Measurements from ENCODE around the gene CREB3L2. TPM values are rescaled to one million over a fixed set of nuclear protein-coding genes. Genes with fewer than 3 reads are reported as not detected.

CREB3L2 gene
- total and polyA plus RNA-seq, 2 donors (not counting 1 experiment from before 2014, with no cell fraction given), result 13.8 to 25.1 TPM

DNA sequence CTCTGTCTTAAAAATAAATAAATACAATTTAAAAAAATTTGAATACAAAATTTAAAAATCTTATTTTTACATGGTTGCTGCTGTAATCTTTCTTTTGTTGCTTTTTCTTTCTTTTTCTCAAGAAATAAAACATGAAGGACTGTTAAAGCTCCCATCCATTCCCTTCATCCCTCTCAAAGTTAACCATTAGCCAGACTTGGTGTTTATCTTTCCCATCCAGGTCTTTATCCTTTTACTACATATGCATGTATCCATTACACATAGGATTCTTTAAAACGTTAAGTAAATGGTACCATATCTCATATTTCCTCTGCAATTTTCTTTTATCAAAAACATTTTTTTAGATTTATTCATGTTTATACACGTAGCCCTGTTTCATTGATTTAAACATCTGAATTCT, 70.1 kb downstream of the CREB3L2 start:
- H4K20me1 ChIP-seq (ENCODE audit: control insufficient read depth, insufficient read depth, low read length, poor library complexity, severe bottlenecking), result peaks cover 6% of the 10 kb centered on the region
- H3K79me2 ChIP-seq (ENCODE audit: control insufficient read depth, insufficient read depth, low read length), result peaks cover 78% of the 10 kb centered on the region
- no peaks in the 10 kb centered on the region for H3K9me3 ChIP-seq (ENCODE audit: control extremely low read depth in 1 of 3, control insufficient read depth in 2 of 3, insufficient read depth in 1 of 3, low read length in 2 of 3)
- H2AFZ ChIP-seq (ENCODE audit: insufficient read depth, low read depth, low read length, poor library complexity, severe bottlenecking), result no peak overlapping the region
- ATAC-seq (ENCODE audit: low read depth) (no peak), DNase-seq (no peak)
- peaks cover 28 to 30% of the 10 kb centered on the region in 2 donors for H3K4me1 ChIP-seq (ENCODE audit: control insufficient read depth in 2 of 2, insufficient read depth in 2 of 2, low read length in 2 of 2)
- CTCF ChIA-PET, result interaction anchor here (1.8 kb wide), 1 partner anchor 28 kb away, joined by 4 read pairs; no protein-coding TSS in a partner anchor
- no CpG with 5 or more reads among the region's 2 CpGs for WGBS (ENCODE audit: insufficient coverage)
- no peak overlapping the region for H3K4me2 ChIP-seq (replicated peaks; ENCODE audit: low read depth, low read length, poor library complexity, severe bottlenecking)
- no peak for TF ChIP-seq EZH2 (IDR thresholded peaks at IDR 0.05; ENCODE audit: borderline replicate concordance, insufficient read depth, low read depth, low read length, poor library complexity, severe bottlenecking)
- TF ChIP-seq, protein P1, sequence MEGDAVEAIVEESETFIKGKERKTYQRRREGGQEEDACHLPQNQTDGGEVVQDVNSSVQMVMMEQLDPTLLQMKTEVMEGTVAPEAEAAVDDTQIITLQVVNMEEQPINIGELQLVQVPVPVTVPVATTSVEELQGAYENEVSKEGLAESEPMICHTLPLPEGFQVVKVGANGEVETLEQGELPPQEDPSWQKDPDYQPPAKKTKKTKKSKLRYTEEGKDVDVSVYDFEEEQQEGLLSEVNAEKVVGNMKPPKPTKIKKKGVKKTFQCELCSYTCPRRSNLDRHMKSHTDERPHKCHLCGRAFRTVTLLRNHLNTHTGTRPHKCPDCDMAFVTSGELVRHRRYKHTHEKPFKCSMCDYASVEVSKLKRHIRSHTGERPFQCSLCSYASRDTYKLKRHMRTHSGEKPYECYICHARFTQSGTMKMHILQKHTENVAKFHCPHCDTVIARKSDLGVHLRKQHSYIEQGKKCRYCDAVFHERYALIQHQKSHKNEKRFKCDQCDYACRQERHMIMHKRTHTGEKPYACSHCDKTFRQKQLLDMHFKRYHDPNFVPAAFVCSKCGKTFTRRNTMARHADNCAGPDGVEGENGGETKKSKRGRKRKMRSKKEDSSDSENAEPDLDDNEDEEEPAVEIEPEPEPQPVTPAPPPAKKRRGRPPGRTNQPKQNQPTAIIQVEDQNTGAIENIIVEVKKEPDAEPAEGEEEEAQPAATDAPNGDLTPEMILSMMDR (IDR thresholded peaks at IDR 0.05), result no peak
- H3K27ac ChIP-seq (ENCODE audit: low read length in 2 of 2), result no peak overlapping the region
- Mint-ChIP-seq H3K4me1 (peaks cover 36% of the 10 kb centered on the region), H3K27me3 (no peaks in the 10 kb centered on the region), H3K9me3 (ENCODE audit: insufficient read depth) (no peaks in the 10 kb centered on the region), H3K27ac (no peak overlapping the region), H3K4me3 (no peak overlapping the region)
- no peak overlapping the region for H3K9ac ChIP-seq (ENCODE audit: low read length)
- POLR2A ChIA-PET, result no interaction called here
- intact Hi-C loops (cut with micrococcal nuclease), result no loop called here
- no peaks in the 10 kb centered on the region for H3K27me3 ChIP-seq (replicated peaks in 1 of 4; ENCODE audit: control extremely low read depth in 1 of 4, control insufficient read depth in 3 of 4, insufficient read depth in 4 of 4, low read length in 3 of 4)
- peaks cover 0 to 6% of the 10 kb centered on the region in 2 experiments for H3K36me3 ChIP-seq (replicated peaks in 1 of 2; ENCODE audit: control extremely low read depth in 1 of 2, control insufficient read depth in 1 of 2, extremely low read depth in 1 of 2, insufficient read depth in 2 of 2, low read length in 1 of 2)
- no peak overlapping the region for H3K4me3 ChIP-seq (ENCODE audit: control extremely low read depth in 1 of 5, extremely low read depth in 1 of 5, insufficient read depth in 1 of 5, low read depth in 2 of 5, low read length in 4 of 5)

DNA sequence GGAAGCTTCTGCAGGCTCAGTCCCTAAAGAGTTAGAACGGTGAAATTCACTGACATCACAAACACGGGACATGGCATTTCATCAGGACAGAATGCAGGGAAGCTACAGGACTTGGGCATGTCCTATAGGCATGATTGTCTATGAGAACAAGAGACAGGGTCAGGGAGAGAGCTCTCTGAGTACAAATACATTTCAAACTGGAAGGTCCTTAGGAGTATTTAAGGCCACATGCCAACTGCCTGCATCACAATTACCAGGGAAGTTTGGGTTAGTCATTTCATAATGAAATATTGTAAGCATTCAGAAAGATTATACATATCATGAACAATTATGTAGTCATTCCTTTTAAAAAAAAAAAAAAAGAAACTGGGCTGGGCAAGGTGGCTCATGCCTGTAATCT, 71.3 kb downstream of the CREB3L2 start:
- TF ChIP-seq, protein P1 (IDR thresholded peaks at IDR 0.05), result no peak
- no peak for TF ChIP-seq EZH2 (IDR thresholded peaks at IDR 0.05; ENCODE audit: borderline replicate concordance, insufficient read depth, low read depth, low read length, poor library complexity, severe bottlenecking)
- no peak overlapping the region for H3K27ac Mint-ChIP-seq
- peaks cover 27% of the 10 kb centered on the region for H3K4me1 Mint-ChIP-seq
- 73% methylated on average over 2 of the region's 2 CpGs for WGBS (ENCODE audit: insufficient coverage)
- H3K9ac ChIP-seq (ENCODE audit: low read length), result no peak overlapping the region
- no peak for ATAC-seq (ENCODE audit: low read depth)
- CTCF ChIA-PET, result interaction anchor here (0.6 to 1.8 kb wide), 2 partner anchors 26 to 27 kb away, joined by 3 to 4 read pairs; no protein-coding TSS in a partner anchor
- H3K9me3 ChIP-seq (ENCODE audit: control extremely low read depth in 1 of 3, control insufficient read depth in 2 of 3, insufficient read depth in 1 of 3, low read length in 2 of 3), result peaks cover 0 to 3% (median 0%) of the 10 kb centered on the region in 3 donors
- no peak overlapping the region for H3K4me3 Mint-ChIP-seq
- DNase-seq, result no peak
- no peaks in the 10 kb centered on the region for H3K9me3 Mint-ChIP-seq (ENCODE audit: insufficient read depth)
- H3K27ac ChIP-seq (ENCODE audit: low read length in 2 of 2), result no peak overlapping the region
- no peak overlapping the region for H3K4me2 ChIP-seq (replicated peaks; ENCODE audit: low read depth, low read length, poor library complexity, severe bottlenecking)
- H2AFZ ChIP-seq (ENCODE audit: insufficient read depth, low read depth, low read length, poor library complexity, severe bottlenecking), result no peak overlapping the region
- POLR2A ChIA-PET, result no interaction called here
- H4K20me1 ChIP-seq (ENCODE audit: control insufficient read depth, insufficient read depth, low read length, poor library complexity, severe bottlenecking), result peaks cover 6% of the 10 kb centered on the region
- intact Hi-C loops (cut with micrococcal nuclease), result no loop called here
- H3K27me3 Mint-ChIP-seq, result no peaks in the 10 kb centered on the region
- H3K36me3 ChIP-seq (replicated peaks in 1 of 2; ENCODE audit: control extremely low read depth in 1 of 2, control insufficient read depth in 1 of 2, extremely low read depth in 1 of 2, insufficient read depth in 2 of 2, low read length in 1 of 2), result peaks cover 2 to 14% of the 10 kb centered on the region in 2 experiments
- H3K4me3 ChIP-seq (ENCODE audit: control extremely low read depth in 1 of 5, extremely low read depth in 1 of 5, insufficient read depth in 1 of 5, low read depth in 2 of 5, low read length in 4 of 5), result no peak overlapping the region
- H3K4me1 ChIP-seq (ENCODE audit: control insufficient read depth in 2 of 2, insufficient read depth in 2 of 2, low read length in 2 of 2), result peaks cover 19 to 22% of the 10 kb centered on the region in 2 donors
- no peaks in the 10 kb centered on the region for H3K27me3 ChIP-seq (replicated peaks in 1 of 4; ENCODE audit: control extremely low read depth in 1 of 4, control insufficient read depth in 3 of 4, insufficient read depth in 4 of 4, low read length in 3 of 4)
- H3K79me2 ChIP-seq (ENCODE audit: control insufficient read depth, insufficient read depth, low read length), result peaks cover 75% of the 10 kb centered on the region

Measured in B cell (primary cell).